H1 (cell line): ENCODE results near the gene MANBA. TPM values are rescaled to one million over a fixed set of nuclear protein-coding genes. Genes with fewer than 3 reads are reported as not detected.

Experiments
- CTCF ChIA-PET: fragments of 300-600 bp; sonication (Branson Sonifier 250); formaldehyde crosslinking; loops from one replicate; lab custom pipeline; 2021; ENCODE audit not compliant: partially characterized antibody; lab: Charles Lee
- POLR2A ChIA-PET: fragments of 300-600 bp; sonication (Branson Sonifier 250); formaldehyde crosslinking; loops from one replicate; lab custom pipeline; 2021; ENCODE audit warnings: inconsistent platforms; ENCODE audit not compliant: partially characterized antibody; lab: Charles Lee
- DNase-seq, 2 experiments: peaks; one replicate each; pipeline versions ENCODE4 v3.0.0 to v3.0.0-alpha.2; 2010 to 2022; ENCODE audit warnings: low spot score in 2 of 2, low read depth in 1 of 2, mixed read lengths in 1 of 2
- FAIRE-seq: peaks from 2 replicates; lab custom pipeline; 2011; peaks lifted over from hg19 to GRCh38; lab: Jason Lieb, UNC
- H2AFZ ChIP-seq: 2 replicates; pipeline ENCODE4 v1.8.1; 2012; ENCODE audit warnings: low read length, inconsistent platforms
- H2AK5ac ChIP-seq: 2 replicates; pipeline ENCODE4 v1.6.1; 2013; ENCODE audit warnings: low read depth, low read length
- H2BK120ac ChIP-seq: replicated peaks from 2 replicates; pipeline ENCODE3; 2013; ENCODE audit warnings: low read depth, low read length, inconsistent platforms
- H2BK12ac ChIP-seq: 2 replicates; pipeline ENCODE4 v1.6.1; 2013; ENCODE audit warnings: low read depth, low read length
- H2BK15ac ChIP-seq: 2 replicates; pipeline ENCODE4 v1.6.1; 2013; ENCODE audit warnings: low read length
- H2BK20ac ChIP-seq: 2 replicates; pipeline ENCODE4 v1.6.1; 2013; ENCODE audit warnings: low read length
- H2BK5ac ChIP-seq: 2 replicates; pipeline ENCODE4 v1.6.1; 2013; ENCODE audit warnings: low read depth, low read length
- H3K14ac ChIP-seq: 2 replicates; pipeline ENCODE4 v1.6.1; 2013; ENCODE audit warnings: inconsistent platforms; ENCODE audit not compliant: insufficient read length
- H3K18ac ChIP-seq: 2 replicates; pipeline ENCODE4 v1.6.1; 2013; ENCODE audit warnings: low read length; ENCODE audit errors: extremely low read depth
- H3K23ac ChIP-seq: 2 replicates; pipeline ENCODE4 v1.6.1; 2013; ENCODE audit warnings: inconsistent platforms; ENCODE audit not compliant: insufficient read length
- H3K23me2 ChIP-seq: 2 replicates; pipeline ENCODE4 v1.6.1; 2013; ENCODE audit warnings: low read depth, low read length
- H3K27ac ChIP-seq: 2 replicates; pipeline ENCODE4 v1.6.1; 2011; ENCODE audit warnings: low read depth, low read length, inconsistent platforms
- H3K27me3 ChIP-seq, 4 experiments: replicated peaks in 1 of 4; 1 replicate in 1 of 4; 2 replicates in 3 of 4; pipeline versions ENCODE4 v1.6.1 to v1.8.1; 2011 to 2013; ENCODE audit warnings: low read length in 3 of 4, mild to moderate bottlenecking in 3 of 4, inconsistent platforms in 2 of 4, mixed read lengths in 2 of 4, moderate library complexity in 1 of 4; ENCODE audit not compliant: control insufficient read depth in 3 of 4, insufficient read depth in 3 of 4; ENCODE audit errors: extremely low read depth in 1 of 4
- H3K36me3 ChIP-seq, 4 experiments: 2 replicates each; pipeline versions ENCODE4 v1.6.1 to v1.8.1; 2011 to 2013; ENCODE audit warnings: mild to moderate bottlenecking in 4 of 4, low read length in 3 of 4, moderate library complexity in 2 of 4, control low read depth in 1 of 4, inconsistent platforms in 1 of 4; ENCODE audit not compliant: insufficient read depth in 4 of 4, control insufficient read depth in 2 of 4
- H3K4ac ChIP-seq: replicated peaks from 2 replicates; pipeline ENCODE3; 2013; ENCODE audit warnings: low read length, low read depth, mixed read lengths, inconsistent platforms; ENCODE audit not compliant: insufficient read length
- H3K4me1 ChIP-seq, 4 experiments: replicated peaks in 1 of 4; 1 replicate in 1 of 4; 2 replicates in 3 of 4; pipeline versions ENCODE4 v1.6.1 to v1.8.1; 2011 to 2013; ENCODE audit warnings: low read length in 3 of 4, inconsistent platforms in 2 of 4, mixed read lengths in 1 of 4; ENCODE audit not compliant: insufficient read depth in 4 of 4, control insufficient read depth in 3 of 4
- H3K4me2 ChIP-seq, 2 experiments: 2 replicates each; pipeline versions ENCODE4 v1.6.1 to v1.8.1; 2011 to 2013; ENCODE audit warnings: low read depth in 2 of 2, low read length in 2 of 2, control low read depth in 1 of 2, inconsistent platforms in 1 of 2, mild to moderate bottlenecking in 1 of 2; ENCODE audit not compliant: insufficient read depth in 1 of 2
- H3K4me3 ChIP-seq, 4 experiments: fragments of 200-600, 300-600 bp in 1 of 4; sonication (generic), shearing (Covaris generic), sonication (Bioruptor Twin) in 1 of 4; 2 replicates each; pipeline versions ENCODE4 v1.5.1 to v1.8.1; 2011 to 2016; ENCODE audit warnings: low read length in 4 of 4, low read depth in 3 of 4, control low read depth in 2 of 4, inconsistent platforms in 2 of 4, mild to moderate bottlenecking in 2 of 4, mixed read lengths in 1 of 4, moderate library complexity in 1 of 4; ENCODE audit not compliant: insufficient read depth in 2 of 4; ENCODE audit errors: extremely low read depth in 1 of 4
- H3K56ac ChIP-seq: replicated peaks from 2 replicates; pipeline ENCODE3; 2013; ENCODE audit warnings: low read depth, mild to moderate bottlenecking, mixed read lengths, low read length, inconsistent platforms; ENCODE audit not compliant: insufficient read length
- H3K79me1 ChIP-seq: 2 replicates; pipeline ENCODE4 v1.6.1; 2013; ENCODE audit warnings: low read depth, low read length, control low read depth
- H3K79me2 ChIP-seq, 2 experiments: 2 replicates each; pipeline versions ENCODE4 v1.6.1 to v1.8.1; 2012 to 2013; ENCODE audit warnings: low read length in 2 of 2, mild to moderate bottlenecking in 2 of 2, inconsistent platforms in 1 of 2; ENCODE audit not compliant: insufficient read depth in 2 of 2, control insufficient read depth in 1 of 2
- H3K9ac ChIP-seq, 4 experiments: replicated peaks in 1 of 4; 1 replicate in 1 of 4; 2 replicates in 3 of 4; pipeline versions ENCODE4 v1.6.1 to v1.8.1; 2011 to 2013; ENCODE audit warnings: low read depth in 3 of 4, low read length in 3 of 4, control low read depth in 2 of 4, mild to moderate bottlenecking in 2 of 4, moderate library complexity in 2 of 4, inconsistent platforms in 1 of 4; ENCODE audit errors: extremely low read depth in 1 of 4
- H3K9me3 ChIP-seq, 2 experiments: 2 replicates each; pipeline versions ENCODE4 v1.6.1 to v1.8.1; 2012 to 2013; ENCODE audit warnings: mild to moderate bottlenecking in 2 of 2, moderate library complexity in 2 of 2, control low read depth in 1 of 2, inconsistent platforms in 1 of 2, low read depth in 1 of 2, low read length in 1 of 2, mixed read lengths in 1 of 2; ENCODE audit not compliant: insufficient read depth in 2 of 2
- H4K20me1 ChIP-seq, 2 experiments: replicated peaks in 1 of 2; 2 replicates each; pipeline versions ENCODE3 to v1.8.1; 2011 to 2013; ENCODE audit warnings: inconsistent platforms in 2 of 2, low read length in 2 of 2, mild to moderate bottlenecking in 1 of 2; ENCODE audit not compliant: insufficient read depth in 2 of 2, control insufficient read depth in 1 of 2
- H4K5ac ChIP-seq: 2 replicates; pipeline ENCODE4 v1.6.1; 2013; ENCODE audit warnings: low read length, low read depth, mixed read lengths, inconsistent platforms; ENCODE audit not compliant: insufficient read length
- H4K8ac ChIP-seq: 2 replicates; pipeline ENCODE4 v1.8.0; 2013; ENCODE audit warnings: mild to moderate bottlenecking, moderate library complexity, low read length, inconsistent platforms; ENCODE audit not compliant: insufficient read depth; ENCODE audit errors: extremely low read depth
- H4K91ac ChIP-seq: replicated peaks from 2 replicates; pipeline ENCODE3; 2013; ENCODE audit warnings: low read length, mixed read lengths, inconsistent platforms; ENCODE audit not compliant: insufficient read length
- SP2 ChIP-seq: IDR thresholded peaks from 2 replicates; pipeline ENCODE4 v1.6.1; 2012; ENCODE audit warnings: mild to moderate bottlenecking, low read length, inconsistent platforms
- SP4 ChIP-seq: IDR thresholded peaks from 2 replicates; pipeline ENCODE4 v1.6.1; 2012; ENCODE audit warnings: low read length, inconsistent platforms
- whole genome bisulfite sequencing, 2 experiments: shearing (Covaris generic) in 1 of 2; methylation state at CpG; one replicate each; pipeline versions ENCODE4 v1.1.6 to v1.1.7; 2013 to 2015; ENCODE audit warnings: low lambda C conversion rate in 2 of 2, mixed read lengths in 2 of 2, inconsistent platforms in 1 of 2, low coverage in 1 of 2, missing lambda C conversion rate in 1 of 2; ENCODE audit not compliant: insufficient replicate concordance in 2 of 2, insufficient coverage in 1 of 2, insufficient read length in 1 of 2; ENCODE audit errors: extremely low coverage in 1 of 2, missing lambda C conversion rate in 1 of 2; 5-methylcytosine and 5-hydroxymethylcytosine counted together
- polyA plus RNA-seq, 7 experiments: library from polyadenylated mRNA; depleted of rRNA in 3 of 7; stranded (reverse) in 5 of 7; unstranded in 2 of 7; fragments of >200 nt in 5 of 7; fragments of 200-250 nt in 2 of 7; gene quantifications; 1 replicate in 5 of 7; 2 replicates in 1 of 7; 4 replicates in 1 of 7; pipeline versions ENCODE4 v1.2.1 to v1.2.3, GENCODE V29; 2011 to 2013; ENCODE audit warnings: missing spikeins in 2 of 7, mixed read lengths in 2 of 7
- total RNA-seq: library from RNA; stranded (reverse); fragmentation: NEBNext Ultra II Directional; extraction: Animal tissue kit (Norgen Biotek cat#: 25700); gene quantifications from 2 replicates; pipeline ENCODE4 v1.2.1, GENCODE V29; 2021
- TF ChIP-seq, protein P1 (sequence below): IDR thresholded peaks from 2 replicates; pipeline ENCODE4 v1.6.1; 2011; ENCODE audit warnings: low read length, improper control_type of control experiment
- TF ChIP-seq, protein P2 (sequence below): IDR thresholded peaks from 2 replicates; pipeline ENCODE4 v1.6.1; 2011; ENCODE audit warnings: low read depth, mild to moderate bottlenecking, low read length; ENCODE audit not compliant: insufficient read depth

MANBA gene
- total and polyA plus RNA-seq, 2 of the 8 experiments (the other 6 are each of a cell fraction or from before 2014, with no cell fraction given): 22.9 to 27.8 TPM

DNA sequence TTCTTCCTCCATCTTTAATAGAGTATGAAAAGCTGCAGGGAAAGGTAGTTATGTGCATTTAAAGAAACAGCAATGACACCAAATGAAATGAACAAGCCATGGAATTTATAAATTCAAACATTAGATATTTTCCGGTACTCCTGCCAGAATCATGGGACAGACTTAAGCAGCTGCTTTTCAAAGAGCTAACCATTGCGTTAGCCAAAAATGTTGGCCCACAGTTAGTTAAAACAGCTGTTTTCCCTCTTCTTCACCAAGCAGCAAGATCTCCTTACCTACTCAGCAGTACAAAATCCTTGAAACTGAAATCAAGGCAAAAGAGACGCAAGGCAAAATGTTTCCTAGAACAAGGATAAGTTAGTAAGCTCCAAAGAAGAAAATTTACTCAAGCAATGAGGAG lies 64.0 kb downstream of the MANBA start:
- Histone ChIP-seq H3K4me2 (no peak overlapping the region), H3K36me3 (no peaks in the 10 kb centered on the region; a peak in 1 of 8 replicates), H4K20me1 (no peaks in the 10 kb centered on the region), H4K91ac (no peak overlapping the region), H3K27me3 (no peaks in the 10 kb centered on the region), H3K23me2 (no peaks in the 10 kb centered on the region), H3K14ac (no peak overlapping the region), H2AFZ (no peak overlapping the region), H3K9me3 (no peaks in the 10 kb centered on the region), H2BK20ac (no peak overlapping the region), H2BK120ac (no peak overlapping the region), H4K8ac (no peak overlapping the region), H3K27ac (no peak overlapping the region), H2BK15ac (no peak overlapping the region), H3K23ac (no peak overlapping the region), H3K56ac (no peak overlapping the region), H3K4me1 (no peaks in the 10 kb centered on the region), H2AK5ac (no peak overlapping the region), H2BK5ac (no peak overlapping the region), H2BK12ac (no peak overlapping the region), H3K9ac (no peak overlapping the region), H3K4me3 (no peak overlapping the region), H3K4ac (no peak overlapping the region), H3K18ac (no peak overlapping the region), H3K79me1 (no peaks in the 10 kb centered on the region), H3K79me2 (no peaks in the 10 kb centered on the region), H4K5ac (no peak overlapping the region)
- CTCF ChIA-PET: no interaction called here
- DNase-seq (no peak), FAIRE-seq (no peak)
- WGBS, 2 experiments: 91% methylated on average over 3 of the region's 3 CpGs; no CpG with 5 or more reads in 1 of the 2 experiments
- TF ChIP-seq SP2 (no peak), SP4 (no peak)
- TF ChIP-seq, protein P1, sequence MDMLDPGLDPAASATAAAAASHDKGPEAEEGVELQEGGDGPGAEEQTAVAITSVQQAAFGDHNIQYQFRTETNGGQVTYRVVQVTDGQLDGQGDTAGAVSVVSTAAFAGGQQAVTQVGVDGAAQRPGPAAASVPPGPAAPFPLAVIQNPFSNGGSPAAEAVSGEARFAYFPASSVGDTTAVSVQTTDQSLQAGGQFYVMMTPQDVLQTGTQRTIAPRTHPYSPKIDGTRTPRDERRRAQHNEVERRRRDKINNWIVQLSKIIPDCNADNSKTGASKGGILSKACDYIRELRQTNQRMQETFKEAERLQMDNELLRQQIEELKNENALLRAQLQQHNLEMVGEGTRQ: no peak
- TF ChIP-seq, protein P2, sequence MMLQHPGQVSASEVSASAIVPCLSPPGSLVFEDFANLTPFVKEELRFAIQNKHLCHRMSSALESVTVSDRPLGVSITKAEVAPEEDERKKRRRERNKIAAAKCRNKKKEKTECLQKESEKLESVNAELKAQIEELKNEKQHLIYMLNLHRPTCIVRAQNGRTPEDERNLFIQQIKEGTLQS: no peak
- POLR2A ChIA-PET: no interaction called here
